ENCODE data around the gene NHS. TPM values are rescaled to one million over a fixed set of nuclear protein-coding genes. Genes with fewer than 3 reads are reported as not detected.
A peak's percentile ranks its signal among the peaks of the same experiment; 100 is the strongest.

The NHS gene
- total and polyA plus RNA-seq, 2 of the 13 experiments (the other 11 are each of a cell fraction or from before 2014, with no cell fraction given), result 0.02 TPM; not detected in 1

GRCh38 chrX:17735406-17735805, 360.4 kb downstream of the NHS start:
- ChIA-PET CTCF (ENCODE audit: low intra/inter-chr PET ratio, low total read pairs) (no interaction called here), POLR2A (no interaction called here)
- 0 out of 2 replicates have a peak, but pooled peaks have one; percentile 8 for TF ChIP-seq ARID5B (CRISPR knock-in tag; IDR thresholded peaks at IDR 0.05)
- TF ChIP-seq FOXP1 (IDR thresholded peaks at IDR 0.05), result no peak
- peak; percentile 18; the same call in 1 of the 2 replicates for TF ChIP-seq FOXP1 (CRISPR knock-in tag; IDR thresholded peaks at IDR 0.05)
- peak; percentile 60; the same call in 1 of the 2 replicates for TF ChIP-seq PAXIP1 (CRISPR knock-in tag; conservative IDR thresholded peaks at IDR 0.05)
- no peak for TF ChIP-seq ZGPAT (CRISPR knock-in tag; IDR thresholded peaks at IDR 0.05)
- no peak for TF ChIP-seq SRSF9 (IDR thresholded peaks at IDR 0.05; ENCODE audit: borderline replicate concordance, insufficient read depth, low read depth, low read length, poor library complexity, severe bottlenecking)
- 0 out of 2 replicates have a peak, but pooled peaks have one; percentile 18 for TF ChIP-seq FOXP4 (CRISPR knock-in tag; IDR thresholded peaks at IDR 0.05)
- peak; percentile 21; the same call in 1 of the 2 replicates for TF ChIP-seq HNF4A (CRISPR knock-in tag; IDR thresholded peaks at IDR 0.05)
- no peaks in the 10 kb centered on the region for H3K9me3 ChIP-seq (ENCODE audit: low read length)
- 3% methylated on average over 5 of the region's 5 CpGs for WGBS (ENCODE audit: low lambda C conversion rate)
- peaks cover 37% of the 10 kb centered on the region for H3K4me1 ChIP-seq (ENCODE audit: insufficient read depth, low read length)
- DNase-seq (ENCODE audit: low spot score), result peak; percentile 27
- no TSS peak for BruUV-seq (replicated peaks)
- H3K27me3 ChIP-seq (ENCODE audit: control insufficient read depth in 1 of 2, insufficient read depth in 2 of 2, low read length in 2 of 2), result no peaks in the 10 kb centered on the region
- no peaks in the 10 kb centered on the region for H4K20me1 ChIP-seq (ENCODE audit: insufficient read depth, low read length)
- peak; percentile 64 for FAIRE-seq
- no peak for ATAC-seq
- peaks cover 31% of the 10 kb centered on the region for H3K79me2 ChIP-seq (ENCODE audit: insufficient read depth, low read length)
- peak overlapping the region; percentile 84 for H3K27ac ChIP-seq (ENCODE audit: extremely low read length, insufficient read depth, low read length)
- no peaks in the 10 kb centered on the region for H3K36me3 ChIP-seq (replicated peaks in 1 of 2; ENCODE audit: control insufficient read depth in 1 of 2, insufficient read depth in 2 of 2, low read length in 2 of 2)
- in situ Hi-C loops (cut with HindIII; ENCODE audit: extremely low pct_ligation_motif_present, low pct_unique_long_range_greater_than_20kb) (no loop called here), intact Hi-C loops (cut with micrococcal nuclease; ENCODE audit: unreplicated experiment) (no loop called here)
- peak overlapping the region; percentile 24 to 66 (median 66); a peak in 3 of 6 replicates for H3K4me3 ChIP-seq (replicated peaks in 1 of 3; ENCODE audit: insufficient read depth in 1 of 3, low read depth in 2 of 3, low read length in 3 of 3)
- H2AFZ ChIP-seq (ENCODE audit: low read length), result no peak overlapping the region
- peak overlapping the region; percentile 67 for H3K9ac ChIP-seq (ENCODE audit: insufficient read depth, low read depth, low read length)
- H3K4me2 ChIP-seq (ENCODE audit: low read depth, low read length), result peak overlapping the region; percentile 70
